GM18507 (cell line): Measurements from ENCODE around the gene SYNRG.

Experiments
- DNase-seq: peaks from one replicate; pipeline ENCODE4 v3.0.0; 2011; ENCODE audit warnings: low read depth; ENCODE audit not compliant: insufficient read length; ENCODE audit errors: extremely low spot score
- FAIRE-seq: peaks from 2 replicates; lab custom pipeline; 2011; peaks lifted over from hg19 to GRCh38; lab: Jason Lieb, UNC

SYNRG gene

GRCh38 chr17:37607637-37608331 lies 1.4 kb downstream of the SYNRG start:
- FAIRE-seq: no peak
- no peak for DNase-seq

DNA sequence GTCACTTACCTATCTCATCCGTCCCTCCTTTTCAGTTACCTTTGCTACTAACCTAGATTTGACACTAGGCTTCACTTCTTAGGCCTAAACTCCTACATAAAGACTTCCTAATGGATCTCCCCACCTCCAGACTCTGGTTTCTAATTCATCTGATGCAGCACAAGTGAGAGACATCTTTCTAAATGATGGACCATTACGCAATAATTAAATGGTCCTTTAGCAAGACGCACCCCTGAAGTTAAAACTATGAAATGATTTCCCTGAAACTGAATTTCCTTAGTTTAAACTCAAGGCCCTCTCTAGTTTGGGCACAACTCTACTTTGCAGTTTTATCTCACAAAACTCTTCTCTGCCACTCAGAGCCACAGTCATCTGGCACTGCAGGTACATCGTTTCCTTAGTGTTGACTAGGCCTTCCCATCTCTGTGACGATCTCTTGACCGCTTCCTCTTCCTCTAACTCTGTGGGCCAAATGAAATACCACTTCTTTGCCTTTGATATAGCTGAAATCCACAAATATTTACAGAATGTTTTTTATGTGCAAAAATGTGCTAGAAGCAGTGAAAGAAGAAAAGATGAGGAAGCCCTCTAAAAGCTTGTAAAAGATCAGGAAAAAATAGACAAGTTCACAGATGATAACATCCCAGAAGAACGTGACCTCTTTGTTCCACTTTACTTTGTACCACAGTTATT lies 3.3 kb downstream of the SYNRG start:
- DNase-seq (no peak), FAIRE-seq (no peak)

GRCh38 chr17:37605081-37605480 lies 4.1 kb downstream of the SYNRG start:
- FAIRE-seq (no peak), DNase-seq (no peak)

- DNase-seq: no peak
- FAIRE-seq: no peak
Measured at GRCh38 chr17:37604556-37604955, 4.7 kb downstream of the SYNRG start.

DNA sequence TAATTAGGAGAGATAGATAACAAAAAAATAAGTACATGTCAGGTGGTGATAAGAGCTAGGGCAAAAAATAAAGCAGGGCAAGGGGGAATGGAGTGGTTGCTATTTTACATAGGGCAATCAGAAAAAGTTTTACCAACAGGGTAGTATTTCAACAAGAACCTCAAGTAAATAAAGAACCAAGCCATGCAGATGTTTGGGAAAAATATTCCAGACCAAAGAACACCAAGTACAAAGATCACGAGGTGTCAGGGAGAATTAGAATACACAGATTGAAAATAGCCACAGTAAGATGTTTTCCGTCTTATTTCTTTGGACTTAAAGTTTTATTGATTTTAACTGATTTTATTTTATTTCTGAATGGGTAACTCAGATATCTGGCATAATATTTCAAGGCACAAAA lies 11.1 kb downstream of the SYNRG start:
- DNase-seq (no peak), FAIRE-seq (no peak)

GRCh38 chr17:37592291-37592690 lies 16.9 kb downstream of the SYNRG start:
- DNase-seq: no peak
- no peak for FAIRE-seq

DNA sequence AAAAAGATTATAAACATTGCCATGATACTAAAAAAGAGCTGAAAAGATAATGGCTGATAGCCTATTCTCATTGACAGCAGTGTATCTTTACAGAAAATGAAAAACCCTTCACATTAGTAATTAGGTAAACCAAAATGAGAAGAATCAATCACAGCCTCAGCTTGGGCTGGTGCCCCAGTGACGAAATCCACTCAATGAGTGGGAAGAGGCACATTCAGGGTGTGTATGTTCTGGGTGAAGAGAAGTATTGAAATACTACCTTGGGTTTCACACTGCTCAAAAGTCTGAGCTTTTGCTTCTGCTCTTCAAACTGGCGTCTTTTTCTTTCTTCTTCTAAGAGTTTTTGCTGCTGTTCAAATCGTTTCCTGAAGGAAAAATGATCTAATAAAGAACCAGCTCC lies 24.2 kb downstream of the SYNRG start:
- DNase-seq: no peak
- FAIRE-seq: no peak

- DNase-seq (no peak), FAIRE-seq (no peak)
Measured at GRCh38 chr17:37576281-37576680, 32.9 kb downstream of the SYNRG start.

DNA sequence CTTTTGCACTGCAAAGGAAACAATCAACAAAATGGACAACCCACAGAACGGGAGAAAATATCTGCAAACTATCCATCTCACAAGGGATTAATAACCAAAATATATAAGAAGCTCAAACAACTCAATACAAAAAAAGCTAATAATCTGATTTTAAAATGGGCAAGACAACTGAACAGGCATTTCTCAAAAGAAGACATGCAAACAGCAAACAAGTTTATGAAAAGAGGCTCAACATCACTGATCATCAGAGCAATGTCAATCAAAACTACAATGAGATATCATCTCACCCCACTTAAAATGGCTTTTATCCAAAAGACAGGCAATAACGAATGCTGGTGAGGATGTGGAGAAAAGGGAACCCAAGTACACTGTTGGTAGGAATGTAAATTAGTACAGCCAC lies 34.8 kb downstream of the SYNRG start:
- FAIRE-seq (no peak), DNase-seq (no peak)

GRCh38 chr17:37571674-37572073 lies 37.5 kb downstream of the SYNRG start:
- no peak for FAIRE-seq
- DNase-seq: no peak

- FAIRE-seq (no peak), DNase-seq (no peak)
Measured at GRCh38 chr17:37570527-37571093, 38.6 kb downstream of the SYNRG start.

DNA sequence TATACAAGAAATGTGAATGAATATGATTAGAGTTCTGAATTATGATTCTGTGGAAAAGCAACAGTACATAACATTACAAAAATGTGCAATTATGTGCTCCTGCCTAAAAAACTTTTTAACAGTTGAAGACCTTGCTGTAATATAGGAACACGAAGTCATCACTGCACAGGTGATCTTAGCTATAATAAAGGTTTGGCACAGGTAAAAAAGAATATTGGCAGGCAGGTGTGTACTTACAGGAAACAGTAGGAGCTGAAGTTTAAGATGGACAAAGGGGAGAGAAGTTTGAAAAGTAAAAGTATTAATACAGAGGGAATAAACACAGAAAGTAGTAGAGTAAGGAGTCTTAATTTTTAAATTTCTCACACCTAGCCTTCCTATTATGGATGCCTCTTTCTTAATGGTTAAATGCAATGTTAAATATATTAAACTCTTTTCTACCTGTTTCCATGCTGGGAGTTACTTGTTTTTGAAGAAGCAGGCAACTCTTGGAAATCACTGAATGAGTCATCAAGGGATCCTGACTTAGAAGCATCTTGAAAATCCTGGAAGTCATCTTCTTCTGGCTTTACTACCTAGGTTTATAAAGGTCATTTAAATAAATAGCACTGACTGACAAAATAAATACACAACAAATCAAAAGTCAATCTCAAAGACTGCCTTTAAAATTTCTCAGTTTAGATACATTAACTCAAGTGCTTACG lies 40.7 kb downstream of the SYNRG start:
- DNase-seq (no peak), FAIRE-seq (no peak)

DNA sequence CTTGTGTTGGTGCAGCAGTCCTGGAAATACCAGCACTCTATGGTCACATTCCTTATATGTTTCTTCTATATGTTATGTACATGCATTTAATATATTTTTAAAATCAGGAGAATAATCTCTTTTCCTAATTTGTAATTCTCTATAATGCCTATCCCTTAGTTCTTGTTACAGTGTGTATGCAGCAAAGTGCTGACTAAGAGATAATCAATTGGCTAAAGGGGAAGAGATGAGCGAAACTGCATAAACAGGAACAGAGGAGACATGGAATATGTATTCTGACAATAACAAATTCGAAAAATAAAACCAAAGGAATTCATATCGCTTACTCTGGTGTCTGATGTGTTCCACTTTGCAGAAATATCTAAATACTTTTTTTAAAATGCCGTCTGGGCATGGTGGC lies 41.7 kb downstream of the SYNRG start:
- DNase-seq: no peak
- FAIRE-seq: no peak

DNA sequence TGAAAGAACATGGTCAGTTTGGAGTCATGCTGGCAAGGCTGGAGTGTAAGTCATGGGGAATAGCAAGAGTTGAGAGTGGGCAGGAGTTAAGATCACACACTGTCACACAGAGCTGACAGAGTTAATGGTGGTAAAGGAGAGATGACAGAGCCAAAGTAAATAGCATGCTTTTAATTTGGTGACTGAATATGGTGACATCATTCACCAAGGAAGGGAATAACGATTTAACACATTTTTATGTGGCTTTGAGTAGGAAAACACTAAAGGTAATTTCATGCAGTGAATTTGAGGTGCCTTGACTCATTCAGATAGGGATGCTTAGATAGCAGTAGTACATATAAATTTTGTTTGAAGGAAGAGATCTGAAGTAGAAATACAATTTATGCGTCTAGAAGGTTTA lies 42.1 kb downstream of the SYNRG start:
- no peak for DNase-seq
- FAIRE-seq: no peak

DNA sequence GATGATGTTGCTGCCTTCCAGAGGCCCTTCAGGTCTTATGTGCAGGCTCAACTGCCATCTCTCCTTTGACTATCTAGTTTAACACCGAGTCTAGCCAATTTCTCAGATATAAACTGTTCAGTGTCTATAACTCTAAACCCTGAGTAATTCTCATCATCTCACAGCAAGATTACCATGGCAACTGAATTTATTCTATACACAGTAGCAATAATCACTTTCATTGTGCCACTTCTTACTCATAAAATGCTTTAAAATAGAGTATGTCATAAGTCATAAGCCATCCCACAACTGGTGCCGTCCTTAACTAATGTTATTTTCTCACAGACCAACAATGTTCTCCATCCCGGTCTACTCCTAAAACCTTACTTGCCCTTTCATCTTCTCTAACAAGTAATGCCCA lies 45.0 kb downstream of the SYNRG start:
- FAIRE-seq (no peak), DNase-seq (no peak)

DNA sequence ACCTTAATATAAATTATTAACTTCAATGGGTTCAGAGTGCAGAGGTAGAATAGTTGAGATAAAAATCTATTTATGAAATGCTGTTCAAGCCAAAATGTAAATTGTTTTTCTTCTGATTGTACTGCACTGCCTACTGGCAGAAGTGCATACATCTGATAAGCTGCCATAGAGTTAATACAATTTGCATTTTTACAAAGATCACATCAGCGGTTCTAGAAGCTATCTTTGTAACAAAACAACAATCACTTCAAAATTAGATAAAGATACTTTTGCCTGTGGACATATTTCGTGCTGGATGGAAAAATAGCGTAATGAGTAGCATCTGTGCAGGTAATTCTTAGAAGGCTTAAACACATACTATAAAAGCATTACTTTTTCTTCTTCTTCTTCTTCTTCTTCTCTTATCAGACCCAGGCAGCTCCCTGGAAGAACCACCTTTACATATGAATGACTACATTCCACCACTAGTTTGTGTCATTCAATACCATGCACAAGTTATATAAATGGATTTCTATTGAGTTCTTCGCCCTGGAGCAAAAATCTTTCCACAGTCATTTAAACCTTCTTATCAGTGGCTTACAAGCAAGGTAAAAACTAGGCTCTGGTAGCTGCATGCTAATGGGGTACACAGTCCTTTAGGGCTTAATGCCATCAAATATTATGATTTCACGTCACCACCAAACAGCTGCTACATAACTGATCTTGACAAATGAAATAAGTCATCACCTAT lies 47.0 kb downstream of the SYNRG start:
- DNase-seq (no peak), FAIRE-seq (no peak)

- DNase-seq (no peak), FAIRE-seq (no peak)
Measured at GRCh38 chr17:37558299-37558698, 50.9 kb downstream of the SYNRG start.

GRCh38 chr17:37557482-37557881 lies 51.7 kb downstream of the SYNRG start:
- DNase-seq: no peak
- FAIRE-seq: no peak

GRCh38 chr17:37555386-37555785 lies 53.8 kb downstream of the SYNRG start:
- FAIRE-seq: no peak
- DNase-seq: no peak

- DNase-seq (no peak), FAIRE-seq (no peak)
Measured at GRCh38 chr17:37553401-37553966, 55.7 kb downstream of the SYNRG start.
